Measurements from ENCODE around the gene ARL6IP5.
A peak's percentile ranks its signal among the peaks of the same experiment; 100 is the strongest.

DNA sequence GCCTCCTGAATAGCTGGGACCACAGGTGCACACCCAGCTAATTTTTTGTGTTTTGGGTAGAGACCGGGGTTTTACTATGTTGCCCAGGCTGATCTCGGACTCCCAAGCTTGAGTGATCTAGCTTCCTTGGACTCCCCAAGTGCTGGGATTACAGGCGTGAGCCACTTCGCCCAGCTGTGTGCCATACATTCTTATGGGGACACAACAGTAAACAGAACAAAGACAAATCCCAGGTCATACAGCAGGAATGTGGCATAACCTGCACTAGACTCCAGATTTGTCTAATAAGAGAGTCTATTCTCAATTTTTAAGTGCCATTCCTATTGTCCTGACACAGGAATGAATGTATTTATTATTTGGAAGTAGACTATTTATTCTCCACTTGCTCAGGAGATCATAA lies 17.6 kb downstream of the ARL6IP5 start:
- TF ChIP-seq CREB1 (IDR thresholded peaks at IDR 0.05; ENCODE audit: low read depth) (no peak), RAD21 (IDR thresholded peaks at IDR 0.05; ENCODE audit: low read depth) (no peak), EP300 (IDR thresholded peaks at IDR 0.05; ENCODE audit: borderline replicate concordance) (peak; percentile 45; the same call in 1 of the 2 replicates), TCF12 (IDR thresholded peaks at IDR 0.05; ENCODE audit: low read depth) (no peak), EGR1 (IDR thresholded peaks at IDR 0.05) (no peak), FOXM1 (IDR thresholded peaks at IDR 0.05; ENCODE audit: borderline replicate concordance, low read depth) (no peak), YY1 (IDR thresholded peaks at IDR 0.05; ENCODE audit: low read depth) (no peak), TAF1 (IDR thresholded peaks at IDR 0.05; ENCODE audit: low read depth) (no peak), ZBTB7A (IDR thresholded peaks at IDR 0.05; ENCODE audit: low read depth) (no peak)
- TF ChIP-seq, protein P1, sequence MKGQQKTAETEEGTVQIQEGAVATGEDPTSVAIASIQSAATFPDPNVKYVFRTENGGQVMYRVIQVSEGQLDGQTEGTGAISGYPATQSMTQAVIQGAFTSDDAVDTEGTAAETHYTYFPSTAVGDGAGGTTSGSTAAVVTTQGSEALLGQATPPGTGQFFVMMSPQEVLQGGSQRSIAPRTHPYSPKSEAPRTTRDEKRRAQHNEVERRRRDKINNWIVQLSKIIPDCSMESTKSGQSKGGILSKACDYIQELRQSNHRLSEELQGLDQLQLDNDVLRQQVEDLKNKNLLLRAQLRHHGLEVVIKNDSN (IDR thresholded peaks at IDR 0.05): no peak
- TF ChIP-seq, protein P2, sequence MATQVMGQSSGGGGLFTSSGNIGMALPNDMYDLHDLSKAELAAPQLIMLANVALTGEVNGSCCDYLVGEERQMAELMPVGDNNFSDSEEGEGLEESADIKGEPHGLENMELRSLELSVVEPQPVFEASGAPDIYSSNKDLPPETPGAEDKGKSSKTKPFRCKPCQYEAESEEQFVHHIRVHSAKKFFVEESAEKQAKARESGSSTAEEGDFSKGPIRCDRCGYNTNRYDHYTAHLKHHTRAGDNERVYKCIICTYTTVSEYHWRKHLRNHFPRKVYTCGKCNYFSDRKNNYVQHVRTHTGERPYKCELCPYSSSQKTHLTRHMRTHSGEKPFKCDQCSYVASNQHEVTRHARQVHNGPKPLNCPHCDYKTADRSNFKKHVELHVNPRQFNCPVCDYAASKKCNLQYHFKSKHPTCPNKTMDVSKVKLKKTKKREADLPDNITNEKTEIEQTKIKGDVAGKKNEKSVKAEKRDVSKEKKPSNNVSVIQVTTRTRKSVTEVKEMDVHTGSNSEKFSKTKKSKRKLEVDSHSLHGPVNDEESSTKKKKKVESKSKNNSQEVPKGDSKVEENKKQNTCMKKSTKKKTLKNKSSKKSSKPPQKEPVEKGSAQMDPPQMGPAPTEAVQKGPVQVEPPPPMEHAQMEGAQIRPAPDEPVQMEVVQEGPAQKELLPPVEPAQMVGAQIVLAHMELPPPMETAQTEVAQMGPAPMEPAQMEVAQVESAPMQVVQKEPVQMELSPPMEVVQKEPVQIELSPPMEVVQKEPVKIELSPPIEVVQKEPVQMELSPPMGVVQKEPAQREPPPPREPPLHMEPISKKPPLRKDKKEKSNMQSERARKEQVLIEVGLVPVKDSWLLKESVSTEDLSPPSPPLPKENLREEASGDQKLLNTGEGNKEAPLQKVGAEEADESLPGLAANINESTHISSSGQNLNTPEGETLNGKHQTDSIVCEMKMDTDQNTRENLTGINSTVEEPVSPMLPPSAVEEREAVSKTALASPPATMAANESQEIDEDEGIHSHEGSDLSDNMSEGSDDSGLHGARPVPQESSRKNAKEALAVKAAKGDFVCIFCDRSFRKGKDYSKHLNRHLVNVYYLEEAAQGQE (IDR thresholded peaks at IDR 0.05; ENCODE audit: low read depth): no peak
- TF ChIP-seq, protein P3, sequence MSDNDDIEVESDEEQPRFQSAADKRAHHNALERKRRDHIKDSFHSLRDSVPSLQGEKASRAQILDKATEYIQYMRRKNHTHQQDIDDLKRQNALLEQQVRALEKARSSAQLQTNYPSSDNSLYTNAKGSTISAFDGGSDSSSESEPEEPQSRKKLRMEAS (IDR thresholded peaks at IDR 0.05): no peak

Data from Ishikawa (cell line).